Spleen (tissue), 11 donors: Measurements from ENCODE around the gene ARHGEF10L. TPM values are rescaled to one million over a fixed set of nuclear protein-coding genes. Genes with fewer than 3 reads are reported as not detected.

ENCODE experiments used
- DNase-seq: peaks from one replicate; pipeline ENCODE4 v3.0.0-alpha.2; 2020
- H3K27ac ChIP-seq, 8 donors: fragments of 200-600 bp; sonication (generic) in 7 of 8; 1 replicate in 4 of 8; 2 replicates in 4 of 8; pipeline versions ENCODE4 v1.5.0 to v1.8.0; 2016 to 2021; ENCODE audit warnings: inconsistent platforms in 4 of 8, mild to moderate bottlenecking in 4 of 8, moderate library complexity in 1 of 8
- H3K27me3 ChIP-seq, 7 donors: fragments of 200-600 bp; sonication (generic) in 6 of 7; replicated peaks in 1 of 7; 1 replicate in 4 of 7; 2 replicates in 3 of 7; pipeline versions ENCODE4 v1.5.0 to v1.8.0; 2016 to 2021; ENCODE audit warnings: inconsistent platforms in 3 of 7, mild to moderate bottlenecking in 1 of 7
- H3K36me3 ChIP-seq, 6 donors: fragments of 200-600 bp; sonication (generic) in 5 of 6; 1 replicate in 4 of 6; 2 replicates in 2 of 6; pipeline versions ENCODE4 v1.5.0 to v1.8.0; 2016 to 2021; ENCODE audit warnings: inconsistent platforms in 2 of 6
- H3K4me1 ChIP-seq, 6 donors: fragments of 200-600 bp; sonication (generic) in 5 of 6; 1 replicate in 3 of 6; 2 replicates in 3 of 6; pipeline versions ENCODE4 v1.5.0 to v1.8.0; 2016 to 2021; ENCODE audit warnings: inconsistent platforms in 3 of 6
- H3K4me3 ChIP-seq, 8 donors: fragments of 200-600 bp; sonication (generic) in 7 of 8; 1 replicate in 4 of 8; 2 replicates in 4 of 8; pipeline versions ENCODE4 v1.5.0 to v1.8.0; 2016 to 2021; ENCODE audit warnings: inconsistent platforms in 4 of 8, mild to moderate bottlenecking in 4 of 8, moderate library complexity in 2 of 8
- H3K9me3 ChIP-seq, 8 donors: fragments of 200-600 bp; sonication (generic) in 7 of 8; 1 replicate in 4 of 8; 2 replicates in 4 of 8; pipeline versions ENCODE4 v1.5.0 to v1.8.0; 2016 to 2021; ENCODE audit warnings: inconsistent platforms in 4 of 8
- CTCF ChIP-seq, 11 experiments: fragments of 200-600 bp in 7 of 11; fragments of 450-650 bp in 4 of 11; sonication (generic) in 4 of 11; IDR thresholded peaks in 8 of 11; conservative IDR thresholded peaks in 3 of 11; 1 replicate in 7 of 11; 2 replicates in 4 of 11; pipeline versions ENCODE4 v1.4.0 to v1.8.0; 2016 to 2021; ENCODE audit warnings: antibody characterized with exemption in 11 of 11, inconsistent platforms in 4 of 11, mild to moderate bottlenecking in 1 of 11
- POLR2A ChIP-seq, 3 donors: fragments of 450-650 bp; IDR thresholded peaks; one replicate each; pipeline ENCODE4 v1.5.1; 2017; ENCODE audit warnings: antibody characterized with exemption in 3 of 3, mild to moderate bottlenecking in 1 of 3
- POLR2AphosphoS5 ChIP-seq, 3 donors: sonication (generic); formaldehyde crosslinking; IDR thresholded peaks; one replicate each; pipeline ENCODE4 v1.5.1; 2017; ENCODE audit warnings: antibody characterized with exemption in 3 of 3
- WGBS, 5 donors: extraction: QIAGEN DNeasy Blood & Tissue Kit in 3 of 5; methylation state at CpG; one replicate each; pipeline versions ENCODE4 v1.1.5 to v1.1.7; 2013 to 2018; 5-methylcytosine and 5-hydroxymethylcytosine counted together
- intact Hi-C: fragments of 100-400 bp; cut with DNase I; formaldehyde crosslinking; loops from one replicate; pipeline ENCODE4 v1.15.0; 2023; ENCODE audit warnings: low total_unique reads
- polyA plus RNA-seq, 3 donors: library from polyadenylated mRNA; stranded (reverse); fragments of 200-250 nt; gene quantifications; one replicate each; pipeline ENCODE4 v1.2.1, GENCODE V29; 2013
- total RNA-seq, 7 donors: library from RNA; depleted of rRNA in 3 of 7; stranded (reverse); fragments of >200 nt in 3 of 7; fragmentation: NEBNext Ultra II Directional in 4 of 7; extraction: Animal tissue kit (Norgen Biotek cat#: 25700) in 4 of 7; gene quantifications; one replicate each; pipeline versions ENCODE4 v1.1.0 to v1.2.1, GENCODE V29; 2016 to 2021
- donor health status: healthy with polysubstance abuse.
- donor health status: DM: no; HTN: no; CAD: no; lungs with moderate emphysema.
- donor health status: DM: no; HTN: no; CAD: no.
- donor health status: Bipolar disorder and iron deficiency.
- donor health status: healthy.
- donor health status: DM: no; HTN: no; CAD: no.
- donor health status: DM: yes; HTN: yes; CAD: no.

ARHGEF10L gene
- total and polyA plus RNA-seq, 10 donors = 10.0 to 40.9 (median 21.4) TPM

GRCh38 chr1:17509363-17509762 lies 30.1 kb upstream of the ARHGEF10L start:
- H3K27ac ChIP-seq = no peak overlapping the region
- peaks cover 0 to under 1% (median 0%) of the 10 kb centered on the region in 7 donors for H3K27me3 ChIP-seq
- H3K9me3 ChIP-seq = no peaks in the 10 kb centered on the region
- intact Hi-C loops = no loop called here
- WGBS, 5 donors = 2 to 43% (median 42%) methylated on average over 5 to 8 of the region's 8 CpGs
- H3K4me3 ChIP-seq = no peak overlapping the region
- no peak for TF ChIP-seq CTCF (IDR thresholded peaks at IDR 0.05 in 8 of 11, conservative IDR thresholded peaks at IDR 0.05 in 3 of 11)
- TF ChIP-seq POLR2AphosphoS5 (IDR thresholded peaks at IDR 0.05) = no peak
- TF ChIP-seq POLR2A (IDR thresholded peaks at IDR 0.05) = no peak
- H3K36me3 ChIP-seq = no peaks in the 10 kb centered on the region
- peaks cover 0 to 3% (median 0%) of the 10 kb centered on the region in 6 donors for H3K4me1 ChIP-seq
- DNase-seq = no peak

- 80 to 94% (median 91%) methylated on average over 3 of the region's 3 CpGs for WGBS, 5 donors
- intact Hi-C loops = no loop called here
- H3K4me3 ChIP-seq = no peak overlapping the region
Observed at GRCh38 chr1:17510138-17510537, 29.4 kb upstream of the ARHGEF10L start.

GRCh38 chr1:17511188-17511587 lies 28.3 kb upstream of the ARHGEF10L start:
- H3K27ac ChIP-seq = no peak overlapping the region
- DNase-seq = no peak
- no peak for TF ChIP-seq POLR2A (IDR thresholded peaks at IDR 0.05)
- no peak for TF ChIP-seq POLR2AphosphoS5 (IDR thresholded peaks at IDR 0.05)
- no peak for TF ChIP-seq CTCF (IDR thresholded peaks at IDR 0.05 in 8 of 11, conservative IDR thresholded peaks at IDR 0.05 in 3 of 11)
- 76 to 93% (median 86%) methylated on average over 2 of the region's 2 CpGs for WGBS, 5 donors
- intact Hi-C loops = no loop called here
- H3K9me3 ChIP-seq = no peaks in the 10 kb centered on the region
- no peaks in the 10 kb centered on the region for H3K36me3 ChIP-seq
- peaks cover 0 to 17% (median 0%) of the 10 kb centered on the region in 7 donors for H3K27me3 ChIP-seq
- peaks cover 0 to 6% (median 0%) of the 10 kb centered on the region in 6 donors for H3K4me1 ChIP-seq
- H3K4me3 ChIP-seq = no peak overlapping the region

More at GRCh38 chr1:17510138-17510537, 29.4 kb upstream of the ARHGEF10L start:
- no peak overlapping the region for H3K27ac ChIP-seq
- H3K36me3 ChIP-seq = no peaks in the 10 kb centered on the region
- no peak for TF ChIP-seq POLR2AphosphoS5 (IDR thresholded peaks at IDR 0.05)
- no peak for TF ChIP-seq CTCF (IDR thresholded peaks at IDR 0.05 in 8 of 11, conservative IDR thresholded peaks at IDR 0.05 in 3 of 11)
- no peak for TF ChIP-seq POLR2A (IDR thresholded peaks at IDR 0.05)
- H3K9me3 ChIP-seq = no peaks in the 10 kb centered on the region
- H3K27me3 ChIP-seq = peaks cover 0 to 7% (median 0%) of the 10 kb centered on the region in 7 donors
- no peak for DNase-seq
- peaks cover 0 to 3% (median 0%) of the 10 kb centered on the region in 6 donors for H3K4me1 ChIP-seq

- TF ChIP-seq POLR2A (IDR thresholded peaks at IDR 0.05) = no peak
- TF ChIP-seq POLR2AphosphoS5 (IDR thresholded peaks at IDR 0.05) = no peak
- no peak for TF ChIP-seq CTCF (IDR thresholded peaks at IDR 0.05 in 8 of 11, conservative IDR thresholded peaks at IDR 0.05 in 3 of 11)
- Histone ChIP-seq H3K4me1 (peaks cover 0 to 7% (median 0%) of the 10 kb centered on the region in 6 donors), H3K9me3 (no peaks in the 10 kb centered on the region)
Observed at GRCh38 chr1:17513131-17513530, 26.4 kb upstream of the ARHGEF10L start.

More at GRCh38 chr1:17513131-17513530, 26.4 kb upstream of the ARHGEF10L start:
- Histone ChIP-seq H3K4me3 (no peak overlapping the region), H3K27ac (no peak overlapping the region), H3K36me3 (no peaks in the 10 kb centered on the region), H3K27me3 (peaks cover 0 to 37% (median 0%) of the 10 kb centered on the region in 7 donors)
- WGBS, 5 donors = 71 to 90% (median 81%) methylated on average over 4 of the region's 4 CpGs
- intact Hi-C loops = no loop called here
- DNase-seq = no peak
